GM18868 (cell line): ENCODE results near the gene NFATC2.

Experiments
- ATAC-seq: cut with Tn5 transposase; IDR thresholded peaks from one replicate; pipeline ENCODE4 v1.9.1; 2021; ENCODE audit warnings: mild to moderate bottlenecking, moderate library complexity; ENCODE audit not compliant: unreplicated experiment

Gene NFATC2

GRCh38 chr20:51342510-51343236 lies 199.8 kb downstream of the NFATC2 start:
- ATAC-seq, result no peak

- no peak for ATAC-seq
These were observed 200.9 kb downstream of the NFATC2 start for GRCh38 chr20:51341581-51341980.

GRCh38 chr20:51340451-51340840 lies 202.1 kb downstream of the NFATC2 start:
- ATAC-seq, result no peak

GRCh38 chr20:51339721-51340450 lies 202.6 kb downstream of the NFATC2 start:
- no peak for ATAC-seq

- no peak for ATAC-seq
These were observed 203.7 kb downstream of the NFATC2 start for GRCh38 chr20:51338692-51339440.

GRCh38 chr20:51337126-51337805 lies 205.3 kb downstream of the NFATC2 start:
- no peak for ATAC-seq
